Thyroid gland (tissue), 4 donors: ENCODE data around the gene RPL29.
A peak's percentile ranks its signal among the peaks of the same experiment; 100 is the strongest.

ENCODE experiments used
- POLR2A ChIP-seq, 2 donors: fragments of 450-650 bp; IDR thresholded peaks; one replicate each; pipeline ENCODE4 v1.6.1; 2017; ENCODE audit warnings: antibody characterized with exemption in 2 of 2, mild to moderate bottlenecking in 2 of 2, moderate library complexity in 1 of 2
- TF ChIP-seq, protein P1 (sequence below), 6 experiments: fragments of 200-600 bp in 3 of 6; fragments of 450-650 bp in 3 of 6; sonication (generic) in 3 of 6; IDR thresholded peaks; one replicate each; pipeline ENCODE4 v1.5.1; 2016 to 2019; ENCODE audit warnings: antibody characterized with exemption in 6 of 6, mild to moderate bottlenecking in 2 of 6, inconsistent platforms in 1 of 6, moderate library complexity in 1 of 6

DNA sequence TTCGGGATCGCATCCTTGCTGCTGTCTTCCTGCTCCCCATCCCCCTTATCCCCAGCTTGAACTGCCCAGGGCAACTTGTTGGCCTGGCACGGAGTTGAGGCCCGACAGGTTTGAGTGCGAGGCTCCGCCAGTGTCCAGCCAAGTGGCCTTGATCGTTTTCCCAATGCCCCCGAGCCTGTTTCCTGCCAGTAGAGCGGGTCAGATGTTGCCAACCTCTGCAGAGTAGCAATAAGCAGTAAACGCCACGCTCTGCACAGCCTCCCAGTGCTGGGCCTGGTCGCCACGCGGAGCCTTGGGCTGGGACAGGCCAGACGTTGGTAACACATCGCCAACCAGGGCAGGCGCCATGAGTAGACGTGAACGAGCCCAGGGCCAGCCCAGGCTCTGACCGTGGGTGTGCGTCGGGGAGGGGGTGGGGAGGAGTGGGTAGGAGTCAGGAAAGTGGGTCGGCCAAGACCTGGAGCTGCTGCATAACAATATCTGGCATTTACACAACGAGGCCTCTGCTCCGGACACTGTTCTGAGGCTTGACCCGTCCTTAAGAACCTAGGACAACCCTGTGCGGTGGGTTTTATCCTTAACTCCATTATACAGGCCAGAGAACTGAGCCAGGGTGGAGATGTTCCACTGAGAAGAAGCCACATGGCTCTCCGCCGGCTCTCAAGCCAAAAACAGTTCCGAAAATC is 21.3 kb downstream of the RPL29 start:
- TF ChIP-seq, protein P1, sequence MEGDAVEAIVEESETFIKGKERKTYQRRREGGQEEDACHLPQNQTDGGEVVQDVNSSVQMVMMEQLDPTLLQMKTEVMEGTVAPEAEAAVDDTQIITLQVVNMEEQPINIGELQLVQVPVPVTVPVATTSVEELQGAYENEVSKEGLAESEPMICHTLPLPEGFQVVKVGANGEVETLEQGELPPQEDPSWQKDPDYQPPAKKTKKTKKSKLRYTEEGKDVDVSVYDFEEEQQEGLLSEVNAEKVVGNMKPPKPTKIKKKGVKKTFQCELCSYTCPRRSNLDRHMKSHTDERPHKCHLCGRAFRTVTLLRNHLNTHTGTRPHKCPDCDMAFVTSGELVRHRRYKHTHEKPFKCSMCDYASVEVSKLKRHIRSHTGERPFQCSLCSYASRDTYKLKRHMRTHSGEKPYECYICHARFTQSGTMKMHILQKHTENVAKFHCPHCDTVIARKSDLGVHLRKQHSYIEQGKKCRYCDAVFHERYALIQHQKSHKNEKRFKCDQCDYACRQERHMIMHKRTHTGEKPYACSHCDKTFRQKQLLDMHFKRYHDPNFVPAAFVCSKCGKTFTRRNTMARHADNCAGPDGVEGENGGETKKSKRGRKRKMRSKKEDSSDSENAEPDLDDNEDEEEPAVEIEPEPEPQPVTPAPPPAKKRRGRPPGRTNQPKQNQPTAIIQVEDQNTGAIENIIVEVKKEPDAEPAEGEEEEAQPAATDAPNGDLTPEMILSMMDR (IDR thresholded peaks at IDR 0.05), result peak in 2 of 6 experiments; percentile 12 to 36
- no peak for TF ChIP-seq POLR2A (IDR thresholded peaks at IDR 0.05)
